ENCODE measurements around the gene ASB1. TPM values are rescaled to one million over a fixed set of nuclear protein-coding genes. Genes with fewer than 3 reads are reported as not detected.

ASB1 gene
- total RNA-seq, 4 donors from 2014 or later = 3.9 to 17.7 (median 8.9) TPM

DNA sequence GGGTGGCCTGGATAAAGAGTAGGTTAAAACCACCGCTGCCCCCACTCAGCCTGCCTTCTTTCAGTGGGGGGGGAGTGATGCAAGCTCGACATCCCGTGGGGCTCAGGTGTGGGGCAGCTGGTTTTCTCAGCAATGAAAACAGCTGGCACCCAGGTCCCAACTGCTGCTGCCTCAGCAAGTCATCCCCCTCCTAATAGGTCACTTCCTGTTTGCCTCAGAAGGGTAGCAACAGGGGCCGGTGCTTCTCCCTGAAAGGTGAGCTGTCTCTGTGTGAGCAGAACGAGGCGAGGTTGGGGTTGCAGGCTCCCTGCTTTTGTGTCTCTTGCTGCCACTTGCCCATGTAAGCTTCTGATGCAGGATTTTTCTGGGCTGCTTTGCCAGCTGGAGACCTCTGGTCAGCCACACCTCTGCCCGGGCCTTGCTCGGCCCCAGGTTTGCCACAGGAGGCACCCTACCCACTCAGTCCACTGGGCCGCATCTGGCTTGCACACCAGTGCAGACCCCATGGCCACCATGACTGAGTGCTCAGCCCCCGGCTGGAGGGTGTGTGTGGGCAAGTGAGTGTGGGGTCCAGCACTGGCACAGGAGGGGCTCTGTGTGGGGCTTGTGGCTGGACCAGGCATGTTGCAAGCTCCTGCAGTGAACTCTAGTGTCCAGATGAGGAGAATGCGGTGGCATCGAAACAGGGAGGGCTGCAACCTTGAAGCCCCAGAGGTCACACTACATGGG is 11.5 kb upstream of the ASB1 start:
- no peak for DNase-seq
- intact Hi-C loops (cut with DNase I) = no loop called here

DNA sequence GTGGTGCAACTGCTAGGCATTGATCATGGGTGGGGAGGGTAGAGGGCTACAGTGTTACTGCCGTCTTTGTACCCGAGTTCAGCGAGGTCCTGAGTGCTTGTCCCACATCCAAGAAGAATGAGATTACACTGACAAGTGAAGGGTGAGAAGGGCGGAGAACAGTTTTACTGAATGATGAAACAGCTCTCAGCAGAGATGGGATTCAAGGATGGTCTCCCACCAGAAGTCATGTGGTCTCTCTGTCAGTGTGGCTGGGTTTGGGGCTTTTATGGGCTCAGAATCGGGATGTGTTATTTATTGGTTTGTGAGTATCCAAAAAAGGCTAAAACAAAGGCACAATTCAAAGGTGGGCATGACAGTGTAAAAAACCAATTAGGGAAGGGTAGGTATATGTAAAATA is 10.8 kb upstream of the ASB1 start:
- Histone ChIP-seq H3K9me3 (no peaks in the 10 kb centered on the region), H3K36me3 (no peaks in the 10 kb centered on the region), H3K4me1 (peaks cover 0 to 19% (median 0%) of the 10 kb centered on the region in 3 donors), H3K27ac (no peak overlapping the region), H3K27me3 (no peaks in the 10 kb centered on the region), H3K4me3 (no peak overlapping the region)
- no peak for DNase-seq
- intact Hi-C loops (cut with DNase I) = no loop called here
- 90 to 100% methylated on average over 2 to 3 of the region's 5 CpGs for WGBS, 2 donors
- TF ChIP-seq POLR2A (IDR thresholded peaks at IDR 0.05) = no peak
- TF ChIP-seq, protein P1, sequence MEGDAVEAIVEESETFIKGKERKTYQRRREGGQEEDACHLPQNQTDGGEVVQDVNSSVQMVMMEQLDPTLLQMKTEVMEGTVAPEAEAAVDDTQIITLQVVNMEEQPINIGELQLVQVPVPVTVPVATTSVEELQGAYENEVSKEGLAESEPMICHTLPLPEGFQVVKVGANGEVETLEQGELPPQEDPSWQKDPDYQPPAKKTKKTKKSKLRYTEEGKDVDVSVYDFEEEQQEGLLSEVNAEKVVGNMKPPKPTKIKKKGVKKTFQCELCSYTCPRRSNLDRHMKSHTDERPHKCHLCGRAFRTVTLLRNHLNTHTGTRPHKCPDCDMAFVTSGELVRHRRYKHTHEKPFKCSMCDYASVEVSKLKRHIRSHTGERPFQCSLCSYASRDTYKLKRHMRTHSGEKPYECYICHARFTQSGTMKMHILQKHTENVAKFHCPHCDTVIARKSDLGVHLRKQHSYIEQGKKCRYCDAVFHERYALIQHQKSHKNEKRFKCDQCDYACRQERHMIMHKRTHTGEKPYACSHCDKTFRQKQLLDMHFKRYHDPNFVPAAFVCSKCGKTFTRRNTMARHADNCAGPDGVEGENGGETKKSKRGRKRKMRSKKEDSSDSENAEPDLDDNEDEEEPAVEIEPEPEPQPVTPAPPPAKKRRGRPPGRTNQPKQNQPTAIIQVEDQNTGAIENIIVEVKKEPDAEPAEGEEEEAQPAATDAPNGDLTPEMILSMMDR (IDR thresholded peaks at IDR 0.05) = no peak

More for the DNA sequence above, 11.5 kb upstream of the ASB1 start:
- Histone ChIP-seq H3K36me3 (no peaks in the 10 kb centered on the region), H3K27me3 (no peaks in the 10 kb centered on the region), H3K4me3 (no peak overlapping the region), H3K9me3 (no peaks in the 10 kb centered on the region), H3K27ac (no peak overlapping the region), H3K4me1 (peaks cover 0 to 14% (median 0%) of the 10 kb centered on the region in 3 donors)
- 66 to 87% methylated on average over 3 to 9 of the region's 12 CpGs for WGBS, 2 donors
- no peak for TF ChIP-seq POLR2A (IDR thresholded peaks at IDR 0.05)
- TF ChIP-seq, protein P1 (IDR thresholded peaks at IDR 0.05) = no peak

DNA sequence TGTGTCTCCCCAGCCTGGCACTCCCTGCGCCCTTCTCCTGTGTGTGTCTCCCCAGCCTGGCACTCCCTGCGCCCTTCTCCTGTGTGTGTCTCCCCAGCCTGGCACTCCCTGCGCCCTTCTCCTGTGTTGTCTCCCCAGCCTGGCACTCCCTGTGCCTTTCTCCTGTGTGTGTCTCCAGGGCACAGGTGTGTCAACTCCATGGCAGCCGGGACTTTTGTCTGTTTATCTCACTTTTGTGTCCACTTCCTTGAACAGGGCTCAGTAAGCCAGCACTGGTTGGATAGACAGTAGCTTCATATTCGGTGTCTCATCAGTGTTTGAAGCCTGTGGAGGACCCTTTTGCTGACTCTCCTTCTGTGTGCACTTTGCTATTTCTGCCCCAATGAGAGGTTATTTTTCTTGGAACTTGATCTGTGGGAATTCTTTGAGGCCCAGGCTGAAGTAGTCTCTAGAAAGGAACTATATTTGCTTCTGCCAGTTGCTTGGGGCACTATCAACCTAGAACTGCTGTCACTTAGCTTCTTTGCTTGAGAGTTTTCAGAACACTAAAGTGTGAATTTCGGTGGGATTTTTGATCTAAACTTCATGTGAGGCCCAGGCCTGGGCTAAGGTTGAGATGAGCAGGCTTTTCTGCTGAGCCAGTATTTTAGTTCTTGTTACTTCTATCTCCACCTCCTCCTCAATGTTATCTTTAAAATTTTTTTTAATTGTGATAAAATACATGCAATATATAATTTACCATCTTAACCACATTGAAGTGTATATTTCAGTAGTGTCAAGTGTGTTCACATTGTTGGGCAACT is 8.3 kb upstream of the ASB1 start:
- no peaks in the 10 kb centered on the region for H3K9me3 ChIP-seq
- H3K36me3 ChIP-seq = no peaks in the 10 kb centered on the region
- H3K27me3 ChIP-seq = no peaks in the 10 kb centered on the region
- intact Hi-C loops (cut with DNase I) = no loop called here
- H3K4me1 ChIP-seq = peaks cover 0 to 29% (median 0%) of the 10 kb centered on the region in 3 donors
- no peak for DNase-seq
- H3K27ac ChIP-seq = peak overlapping the region in 3 of 4 donors; percentile 3 to 75 (median 40)
- WGBS, 2 donors = 35 to 48% methylated on average over 6 of the region's 6 CpGs
- no peak overlapping the region for H3K4me3 ChIP-seq
- no peak for TF ChIP-seq POLR2A (IDR thresholded peaks at IDR 0.05)
- TF ChIP-seq, protein P1 (IDR thresholded peaks at IDR 0.05) = no peak

DNA sequence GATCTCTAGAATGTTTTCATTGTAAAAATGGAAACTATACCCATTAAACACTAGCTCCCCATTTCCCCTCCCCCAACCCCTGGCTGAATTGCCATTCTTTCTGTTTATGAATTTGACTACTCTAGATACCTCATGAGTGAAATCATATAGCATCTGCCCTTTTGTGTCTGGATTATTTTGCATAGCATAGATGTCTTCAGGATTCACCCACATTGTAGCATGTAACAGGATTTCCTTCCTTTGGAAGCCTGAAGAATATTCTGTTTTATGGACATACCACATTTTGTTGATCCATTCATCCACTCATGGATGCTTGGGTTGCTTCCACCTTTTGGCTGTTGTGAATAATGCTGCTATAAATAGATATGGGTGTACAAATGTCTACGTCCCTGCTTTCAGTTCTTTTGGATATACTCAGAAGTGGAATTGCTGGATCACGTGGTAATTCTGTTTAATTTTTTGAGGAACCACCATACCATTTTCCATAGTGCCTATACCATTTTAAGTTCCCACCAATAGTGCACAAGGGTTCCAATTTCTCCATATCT is 7.7 kb upstream of the ASB1 start:
- Histone ChIP-seq H3K4me1 (peaks cover 0 to 29% (median 0%) of the 10 kb centered on the region in 3 donors), H3K27ac (no peak overlapping the region), H3K9me3 (no peaks in the 10 kb centered on the region), H3K36me3 (no peaks in the 10 kb centered on the region), H3K27me3 (no peaks in the 10 kb centered on the region), H3K4me3 (no peak overlapping the region)
- intact Hi-C loops (cut with DNase I) = no loop called here
- 58 to 73% methylated on average over 2 of the region's 2 CpGs for WGBS, 2 donors
- TF ChIP-seq POLR2A (IDR thresholded peaks at IDR 0.05) = no peak
- TF ChIP-seq, protein P1 (IDR thresholded peaks at IDR 0.05) = no peak
- no peak for DNase-seq

DNA sequence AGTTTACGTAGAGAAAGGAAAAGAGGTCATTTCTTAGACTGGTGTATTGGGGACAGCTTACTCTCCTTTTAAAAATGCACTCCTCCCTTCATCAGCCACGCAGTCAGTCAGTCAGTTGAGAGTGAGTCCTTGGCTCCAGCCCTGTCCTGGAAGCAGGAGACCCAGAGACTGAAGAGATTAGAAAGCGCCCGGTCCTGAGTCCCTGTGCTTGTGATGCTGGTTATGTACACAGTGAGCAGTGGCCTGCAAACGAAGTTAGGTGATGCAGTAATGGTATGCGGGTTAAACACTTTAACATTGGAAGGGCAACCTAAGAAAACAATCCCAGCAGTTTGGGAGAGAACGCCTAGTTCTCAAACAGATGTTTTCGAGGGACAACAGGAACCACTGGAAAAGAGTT is 6.3 kb upstream of the ASB1 start:
- Histone ChIP-seq H3K27ac (no peak overlapping the region), H3K4me3 (no peak overlapping the region), H3K36me3 (no peaks in the 10 kb centered on the region), H3K27me3 (no peaks in the 10 kb centered on the region), H3K9me3 (no peaks in the 10 kb centered on the region), H3K4me1 (peaks cover 0 to 30% (median under 1%) of the 10 kb centered on the region in 3 donors)
- TF ChIP-seq POLR2A (IDR thresholded peaks at IDR 0.05) = no peak
- TF ChIP-seq, protein P1 (IDR thresholded peaks at IDR 0.05) = no peak
- intact Hi-C loops (cut with DNase I) = no loop called here
- no peak for DNase-seq
- WGBS, 2 donors = 79 to 86% methylated on average over 8 of the region's 8 CpGs

Data from esophagus squamous epithelium (tissue), 5 donors.